ENCODE data around the gene IL17B. TPM values are rescaled to one million over a fixed set of nuclear protein-coding genes. Genes with fewer than 3 reads are reported as not detected.

IL17B gene
- total RNA-seq, 4 donors from 2014 or later = 2.0 to 2.5 (median 2.1) TPM; not detected in 1

DNA sequence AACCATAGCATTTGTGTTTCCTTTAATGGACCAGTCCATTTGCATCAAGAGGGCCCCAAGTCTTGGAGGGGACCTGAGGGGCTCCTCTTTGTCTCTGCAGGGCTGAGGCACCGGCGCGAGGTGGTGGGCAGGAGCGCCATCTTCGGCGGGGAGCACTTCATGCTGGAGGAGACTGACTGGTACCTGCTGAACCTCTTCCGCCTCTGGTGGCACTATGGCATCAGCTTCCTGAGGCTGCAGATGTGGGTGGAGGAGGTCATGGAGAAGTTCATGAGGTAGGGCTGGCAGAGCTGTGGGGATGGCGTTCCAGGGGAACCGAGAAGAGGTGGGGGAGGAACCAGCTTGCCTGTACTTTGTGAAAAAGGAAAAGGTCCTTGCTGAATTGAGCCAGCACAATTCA lies 15.2 kb downstream of the IL17B start:
- no peak for DNase-seq
- intact Hi-C loops (cut with DNase I) = no loop called here
- WGBS, 2 donors = 86 to 87% methylated on average over 3 to 5 of the region's 9 CpGs

DNA sequence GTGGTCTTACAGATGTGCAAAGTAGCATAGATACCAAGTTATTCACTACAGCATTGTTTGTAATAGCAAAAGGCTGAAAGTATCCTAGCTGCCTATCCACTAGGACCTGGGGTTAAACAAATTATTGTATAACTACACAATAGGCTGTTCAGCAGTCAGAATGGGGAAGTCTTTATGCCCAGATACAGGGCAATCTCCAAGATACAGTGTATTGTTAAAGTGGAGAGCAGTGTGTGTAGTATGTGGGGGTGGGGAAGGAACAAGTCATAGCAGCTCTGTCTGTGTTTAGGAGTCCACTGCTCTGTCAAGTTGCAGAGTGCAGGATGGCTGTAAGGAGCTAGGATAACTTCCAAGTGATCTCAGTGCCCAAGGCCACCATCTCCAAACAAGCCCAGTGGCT lies 15.7 kb downstream of the IL17B start:
- TF ChIP-seq POLR2A (IDR thresholded peaks at IDR 0.05) (no peak), CTCF (IDR thresholded peaks at IDR 0.05) (no peak)
- Histone ChIP-seq H3K4me3 (no peak overlapping the region), H3K36me3 (no peaks in the 10 kb centered on the region), H3K9me3 (no peaks in the 10 kb centered on the region), H3K27ac (no peak overlapping the region), H3K4me1 (peaks cover 3 to 29% (median 7%) of the 10 kb centered on the region in 3 donors), H3K27me3 (no peaks in the 10 kb centered on the region)
- no peak for DNase-seq
- intact Hi-C loops (cut with DNase I) = no loop called here

More for the DNA sequence above, 15.2 kb downstream of the IL17B start:
- no peak overlapping the region for H3K27ac ChIP-seq
- no peaks in the 10 kb centered on the region for H3K27me3 ChIP-seq
- no peak overlapping the region for H3K4me3 ChIP-seq
- TF ChIP-seq POLR2A (IDR thresholded peaks at IDR 0.05) (no peak), CTCF (IDR thresholded peaks at IDR 0.05) (no peak)
- H3K36me3 ChIP-seq = no peaks in the 10 kb centered on the region
- no peaks in the 10 kb centered on the region for H3K9me3 ChIP-seq
- H3K4me1 ChIP-seq = peaks cover 0 to 25% (median 3%) of the 10 kb centered on the region in 3 donors

DNA sequence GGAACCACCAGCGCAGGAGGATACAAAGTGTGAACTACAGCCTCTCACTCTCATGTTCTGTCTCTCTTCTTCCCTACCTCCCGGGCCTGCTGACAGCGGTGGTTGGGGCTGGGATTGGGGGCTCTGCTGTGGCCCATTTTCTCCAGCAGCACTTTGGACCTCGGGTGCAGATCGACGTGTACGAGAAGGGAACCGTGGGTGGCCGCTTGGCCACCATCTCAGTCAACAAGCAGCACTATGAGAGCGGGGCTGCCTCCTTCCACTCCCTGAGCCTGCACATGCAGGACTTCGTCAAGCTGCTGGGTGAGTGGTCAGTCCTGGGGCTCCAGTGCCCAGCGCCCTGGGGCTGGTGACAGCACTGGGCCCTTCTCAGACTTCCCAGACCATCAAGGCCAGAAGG lies 16.6 kb downstream of the IL17B start:
- intact Hi-C loops (cut with DNase I) = no loop called here
- Histone ChIP-seq H3K27ac (no peak overlapping the region), H3K27me3 (no peaks in the 10 kb centered on the region), H3K9me3 (no peaks in the 10 kb centered on the region), H3K4me1 (peaks cover 5 to 29% (median 7%) of the 10 kb centered on the region in 3 donors), H3K4me3 (no peak overlapping the region), H3K36me3 (no peaks in the 10 kb centered on the region)
- 91 to 94% methylated on average over 6 to 10 of the region's 12 CpGs for WGBS, 2 donors
- TF ChIP-seq POLR2A (IDR thresholded peaks at IDR 0.05) (no peak), CTCF (IDR thresholded peaks at IDR 0.05) (no peak)
- no peak for DNase-seq

DNA sequence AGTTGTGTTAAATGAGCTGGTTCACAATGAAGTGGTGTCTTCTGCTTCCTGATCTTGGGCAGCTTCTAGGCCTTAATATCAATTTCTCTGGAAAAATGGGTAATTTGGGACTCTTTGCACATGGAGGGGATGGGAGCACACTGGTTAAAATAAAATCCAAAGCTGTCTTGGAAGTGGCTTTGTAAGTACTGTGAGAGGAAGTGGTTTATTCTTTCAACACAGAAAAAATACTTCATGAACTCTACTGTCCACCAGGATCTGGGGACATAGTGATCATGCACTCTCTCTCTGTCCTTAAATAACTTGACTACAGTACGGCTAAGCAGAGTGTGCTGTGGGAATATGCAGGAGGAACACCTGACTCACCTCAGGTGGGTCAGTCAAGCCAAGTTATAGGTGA lies 18.8 kb downstream of the IL17B start:
- no peak for DNase-seq
- TF ChIP-seq POLR2A (IDR thresholded peaks at IDR 0.05) (no peak), CTCF (IDR thresholded peaks at IDR 0.05) (no peak)
- Histone ChIP-seq H3K27ac (no peak overlapping the region), H3K4me1 (peaks cover 7 to 22% (median 8%) of the 10 kb centered on the region in 3 donors), H3K27me3 (no peaks in the 10 kb centered on the region), H3K9me3 (no peaks in the 10 kb centered on the region), H3K36me3 (peaks cover 0 to 4% (median 0%) of the 10 kb centered on the region in 3 donors), H3K4me3 (no peak overlapping the region)
- WGBS, 2 donors = 86 to 90% methylated on average over 1 of the region's 1 CpG
- intact Hi-C loops (cut with DNase I) = no loop called here

DNA sequence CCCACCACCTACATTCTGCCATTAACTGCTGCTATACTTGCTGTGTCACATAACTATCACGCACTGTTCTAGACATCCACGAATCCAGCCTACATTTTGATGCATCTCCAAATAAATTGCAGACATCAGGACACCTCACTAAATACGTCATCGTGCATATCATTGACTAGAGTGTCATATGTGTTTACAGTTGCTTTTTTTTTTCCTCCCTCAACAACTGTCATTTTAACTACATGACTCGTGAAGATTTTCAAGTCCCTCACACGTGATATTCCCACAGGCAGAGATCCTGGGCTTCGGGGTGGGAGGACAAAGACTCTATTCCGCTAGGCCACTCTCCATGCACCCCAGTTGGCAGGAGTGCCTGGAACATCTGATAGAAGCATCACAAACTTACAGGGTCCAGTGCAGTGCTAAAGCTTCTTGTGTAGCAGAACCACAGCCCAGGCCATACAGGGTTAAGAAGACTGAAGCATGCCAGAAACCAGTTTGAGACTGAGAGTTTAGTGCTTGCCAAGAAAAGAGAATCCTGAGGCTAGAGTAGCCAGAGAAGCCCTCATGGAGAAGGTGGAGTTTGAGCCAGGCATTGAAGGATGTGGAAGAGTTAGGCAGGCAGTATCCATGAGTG lies 20.1 kb downstream of the IL17B start:
- Histone ChIP-seq H3K27ac (peak overlapping the region in 1 of 4 donors; percentile 84), H3K9me3 (no peaks in the 10 kb centered on the region), H3K27me3 (no peaks in the 10 kb centered on the region), H3K4me1 (peaks cover 7 to 22% (median 8%) of the 10 kb centered on the region in 3 donors), H3K36me3 (peaks cover 0 to 17% (median 0%) of the 10 kb centered on the region in 3 donors), H3K4me3 (peak overlapping the region in 1 of 4 donors; percentile 83)
- intact Hi-C loops (cut with DNase I) = no loop called here
- DNase-seq = no peak
- TF ChIP-seq CTCF (IDR thresholded peaks at IDR 0.05) (no peak), POLR2A (IDR thresholded peaks at IDR 0.05) (no peak)
- 66 to 70% methylated on average over 8 of the region's 8 CpGs for WGBS, 2 donors

Data from esophagus squamous epithelium (tissue), 5 donors.